SK-N-SH (cell line): ENCODE measurements around the gene IKBKE. TPM values are rescaled to one million over a fixed set of nuclear protein-coding genes. Genes with fewer than 3 reads are reported as not detected.
A peak's percentile ranks its signal among the peaks of the same experiment; 100 is the strongest.

ENCODE experiments used
- CTCF ChIA-PET: fragments of 300-600, 350-600 bp; formaldehyde crosslinking; extraction: SDS; loops from one replicate; lab custom pipeline; 2021; lab: Yijun Ruan, JAX
- POLR2A ChIA-PET: fragments of 350-600 bp; sonication (Branson Sonifier 250); formaldehyde crosslinking; extraction: SDS; loops from one replicate; lab custom pipeline; 2020; ENCODE audit warnings: antibody characterized with exemption, inconsistent platforms; lab: Yijun Ruan, JAX
- DNase-seq: peaks from one replicate; pipeline ENCODE4 v3.0.0; 2012
- H2AFZ ChIP-seq: fragments of 200-600 bp; sonication (generic); 2 replicates; pipeline ENCODE4 v1.8.1; 2016; ENCODE audit warnings: antibody characterized with exemption, mild to moderate bottlenecking, low read depth
- H3F3A ChIP-seq: fragments of 200-600 bp; sonication (generic); replicated peaks from 2 replicates; pipeline ENCODE3; 2016; ENCODE audit warnings: antibody characterized with exemption, mild to moderate bottlenecking; ENCODE audit not compliant: insufficient read depth
- H3K27ac ChIP-seq, 2 experiments: fragments of 200-500 bp in 1 of 2; fragments of 200-600 bp in 1 of 2; sonication (Bioruptor generic) in 1 of 2; sonication (generic), shearing (Covaris generic) in 1 of 2; 2 replicates each; pipeline versions ENCODE4 v1.5.1 to v1.6.1; 2014 to 2016; ENCODE audit warnings: low read depth in 2 of 2, inconsistent platforms in 1 of 2, low read length in 1 of 2, mild to moderate bottlenecking in 1 of 2, mixed read lengths in 1 of 2
- H3K27me3 ChIP-seq: fragments of 200-600 bp; sonication (generic), shearing (Covaris generic); 2 replicates; pipeline ENCODE4 v1.6.1; 2016; ENCODE audit warnings: mixed run types; ENCODE audit not compliant: insufficient read depth
- H3K36me3 ChIP-seq, 2 experiments: fragments of 200-500 bp in 1 of 2; fragments of 200-600 bp in 1 of 2; sonication (Bioruptor generic) in 1 of 2; sonication (generic) in 1 of 2; replicated peaks in 1 of 2; 2 replicates each; pipeline versions ENCODE3 to v1.5.1; 2014 to 2016; ENCODE audit warnings: low read length in 1 of 2, mild to moderate bottlenecking in 1 of 2; ENCODE audit not compliant: insufficient read depth in 2 of 2, control insufficient read depth in 1 of 2
- H3K4me1 ChIP-seq, 2 experiments: fragments of 200-500 bp in 1 of 2; fragments of 200-600 bp in 1 of 2; sonication (Bioruptor generic) in 1 of 2; sonication (generic), shearing (Covaris generic) in 1 of 2; 2 replicates each; pipeline versions ENCODE4 v1.5.1 to v1.6.1; 2014 to 2016; ENCODE audit warnings: low read depth in 1 of 2, low read length in 1 of 2, mixed run types in 1 of 2; ENCODE audit not compliant: insufficient read depth in 2 of 2, control insufficient read depth in 1 of 2
- H3K4me2 ChIP-seq: fragments of 200-600 bp; sonication (generic), shearing (Covaris generic); 2 replicates; pipeline ENCODE4 v1.6.1; 2017; ENCODE audit warnings: mixed run types
- H3K4me3 ChIP-seq, 2 experiments: fragments of 200-500 bp in 1 of 2; fragments of 200-600 bp in 1 of 2; sonication (Bioruptor generic) in 1 of 2; sonication (generic), shearing (Covaris generic) in 1 of 2; 2 replicates each; pipeline versions ENCODE4 v1.5.1 to v1.8.1; 2014 to 2016; ENCODE audit warnings: low read depth in 2 of 2, inconsistent platforms in 1 of 2, low read length in 1 of 2, mild to moderate bottlenecking in 1 of 2, mixed read lengths in 1 of 2, moderate library complexity in 1 of 2
- H3K79me2 ChIP-seq: fragments of 200-600 bp; sonication (generic); 2 replicates; pipeline ENCODE4 v1.8.1; 2017; ENCODE audit warnings: mild to moderate bottlenecking; ENCODE audit not compliant: insufficient read depth
- H3K9ac ChIP-seq: fragments of 200-600 bp; sonication (generic); 2 replicates; pipeline ENCODE4 v1.6.1; 2017; ENCODE audit warnings: mixed run types
- H3K9me2 ChIP-seq: fragments of 200-600 bp; sonication (generic); 2 replicates; pipeline ENCODE4 v1.6.1; 2017; ENCODE audit warnings: mixed run types
- H3K9me3 ChIP-seq: fragments of 200-600 bp; sonication (generic); 2 replicates; pipeline ENCODE4 v1.6.1; 2017; ENCODE audit warnings: mixed run types, mild to moderate bottlenecking, moderate library complexity
- H4K20me1 ChIP-seq: fragments of 200-600 bp; sonication (generic); 2 replicates; pipeline ENCODE4 v1.6.1; 2017; ENCODE audit warnings: mild to moderate bottlenecking, mixed run types; ENCODE audit not compliant: insufficient read depth
- CTCF ChIP-seq: fragments of 200-600 bp; sonication (generic); IDR thresholded peaks from 2 replicates; pipeline ENCODE4 v1.6.1; 2017; ENCODE audit warnings: antibody characterized with exemption, mild to moderate bottlenecking, moderate library complexity
- ELF1 ChIP-seq: IDR thresholded peaks from 2 replicates; pipeline ENCODE4 v1.4.0; 2012
- FOXJ3 ChIP-seq: sonication (generic); formaldehyde crosslinking; IDR thresholded peaks from 2 replicates; pipeline ENCODE4 v1.5.1; 2020; ENCODE audit warnings: mild to moderate bottlenecking, missing genetic modification reagents
- GATA2 ChIP-seq: sonication (generic); formaldehyde crosslinking; IDR thresholded peaks from 2 replicates; pipeline ENCODE4 v1.5.0; 2020; ENCODE audit warnings: mild to moderate bottlenecking, missing genetic modification reagents
- JUND ChIP-seq: IDR thresholded peaks from 2 replicates; pipeline ENCODE4 v1.4.0; 2012
- NFIC ChIP-seq: IDR thresholded peaks from 2 replicates; pipeline ENCODE4 v1.4.0; 2012; ENCODE audit warnings: borderline replicate concordance
- NRF1 ChIP-seq: IDR thresholded peaks from 2 replicates; pipeline ENCODE4 v1.6.1; 2012; ENCODE audit warnings: low read depth, mild to moderate bottlenecking, low read length
- POLR2AphosphoS5 ChIP-seq: IDR thresholded peaks from 2 replicates; pipeline ENCODE4 v1.6.1; 2012; ENCODE audit warnings: low read depth, low read length
- RXRA ChIP-seq: IDR thresholded peaks from 2 replicates; pipeline ENCODE4 v1.4.0; 2012; ENCODE audit warnings: low read depth, mild to moderate bottlenecking, borderline replicate concordance
- SIN3A ChIP-seq: IDR thresholded peaks from 2 replicates; pipeline ENCODE4 v1.6.1; 2012; ENCODE audit warnings: low read depth, mild to moderate bottlenecking, low read length, moderate library complexity, borderline replicate concordance
- TCF12 ChIP-seq: IDR thresholded peaks from 2 replicates; pipeline ENCODE4 v1.4.0; 2012
- YY1 ChIP-seq: IDR thresholded peaks from 2 replicates; pipeline ENCODE4 v1.4.0; 2012; ENCODE audit warnings: low read depth, mild to moderate bottlenecking
- WGBS: methylation state at CpG from one replicate; pipeline ENCODE4 v1.1.6; 2017; ENCODE audit warnings: low lambda C conversion rate; 5-methylcytosine and 5-hydroxymethylcytosine counted together
- polyA plus RNA-seq, 3 experiments: library from polyadenylated mRNA; depleted of rRNA; stranded (reverse); fragments of >200 nt; gene quantifications; 2 replicates each; pipeline ENCODE4 v1.2.3, GENCODE V29; 2012
- TF ChIP-seq, protein P1 (sequence below): IDR thresholded peaks from 2 replicates; pipeline ENCODE4; 2012

Gene IKBKE
- polyA plus RNA-seq, 1 of the 3 experiments (the other 2 are of a cell fraction) = 14.5 TPM

DNA sequence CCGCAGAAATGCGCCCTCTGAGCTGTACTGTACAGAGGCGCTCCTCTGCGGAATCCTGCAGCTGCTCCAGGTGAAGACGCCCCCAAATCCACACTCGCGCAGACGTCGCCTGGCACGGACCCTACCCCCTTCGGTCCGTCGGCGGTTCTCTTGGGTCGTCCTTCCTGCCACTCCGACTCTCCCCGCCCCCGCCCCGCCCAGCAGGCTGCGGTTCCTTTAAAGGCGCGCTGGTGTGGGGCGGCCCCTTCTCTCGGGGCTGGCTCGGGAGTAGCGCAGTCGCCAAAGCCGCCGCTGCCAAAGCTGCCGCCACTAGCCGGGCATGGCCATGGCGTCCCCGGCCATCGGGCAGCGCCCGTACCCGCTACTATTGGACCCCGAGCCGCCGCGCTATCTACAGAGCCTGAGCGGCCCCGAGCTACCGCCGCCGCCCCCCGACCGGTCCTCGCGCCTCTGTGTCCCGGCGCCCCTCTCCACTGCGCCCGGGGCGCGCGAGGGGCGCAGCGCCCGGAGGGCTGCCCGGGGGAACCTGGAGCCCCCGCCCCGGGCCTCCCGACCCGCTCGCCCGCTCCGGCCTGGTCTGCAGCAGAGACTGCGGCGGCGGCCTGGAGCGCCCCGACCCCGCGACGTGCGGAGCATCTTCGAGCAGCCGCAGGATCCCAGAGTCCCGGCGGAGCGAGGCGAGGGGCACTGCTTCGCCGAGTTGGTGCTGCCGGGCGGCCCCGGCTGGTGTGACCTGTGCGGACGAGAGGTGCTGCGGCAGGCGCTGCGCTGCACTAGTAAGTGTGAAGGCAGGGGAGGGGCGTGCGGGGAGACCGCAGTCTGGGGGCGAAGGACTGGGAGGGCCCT is 37.2 kb downstream of the IKBKE start, which contains the start of gene RASSF5:
RASSF5 (plus strand) TSS at position 248 of the 846 bp plus-strand sequence; CDS start at position 320, 72 bp downstream.
- H3F3A ChIP-seq = peaks cover 17% of the 10 kb centered on the region
- POLR2A ChIA-PET = no interaction called here

DNA sequence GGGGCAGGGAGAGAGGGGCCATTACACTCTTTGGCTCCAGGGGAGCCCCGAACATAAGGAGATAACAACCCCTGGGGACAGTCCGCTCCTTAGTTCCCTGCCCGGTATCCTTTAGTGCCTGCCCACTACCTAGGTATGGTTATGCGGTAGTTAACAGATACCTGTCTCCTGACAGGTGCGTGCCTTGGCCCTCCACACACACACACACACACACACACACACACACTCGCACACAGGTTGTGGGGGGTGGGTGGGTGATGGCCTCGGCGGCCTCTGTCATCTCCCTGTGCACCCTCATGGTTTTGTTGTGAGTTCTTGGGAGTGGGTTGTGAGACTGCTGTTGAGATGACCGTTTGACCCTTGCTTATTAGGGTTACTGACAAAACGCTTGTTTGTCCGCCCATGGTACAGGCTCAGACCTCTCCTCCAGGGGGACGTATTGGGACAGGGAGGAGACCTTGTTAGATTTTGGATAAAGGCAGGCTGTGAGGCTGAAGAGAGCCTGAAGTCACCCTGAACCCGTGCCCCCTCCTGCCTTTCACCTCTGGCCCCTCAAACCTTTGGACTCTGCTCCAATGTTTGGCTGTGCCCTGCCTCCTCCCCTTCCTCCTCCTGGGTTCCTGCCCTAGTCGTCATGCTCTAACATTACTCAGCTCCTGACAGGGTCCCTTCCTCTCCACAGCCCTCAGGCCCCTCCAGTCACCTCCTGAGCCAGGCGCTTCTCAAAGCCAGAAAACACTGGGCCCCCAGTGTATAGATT is 38.0 kb downstream of the IKBKE start:
- no peak for DNase-seq
- POLR2A ChIA-PET = no interaction called here
- WGBS = 73% methylated on average over 12 of the region's 15 CpGs

More for the DNA sequence above, 37.2 kb downstream of the IKBKE start, which contains the start of gene RASSF5:
- TF ChIP-seq POLR2AphosphoS5 (peak; percentile 74), RXRA (no peak), YY1 (0 out of 2 replicates have a peak, but pooled peaks have one; percentile 25)
- TF ChIP-seq, protein P1, sequence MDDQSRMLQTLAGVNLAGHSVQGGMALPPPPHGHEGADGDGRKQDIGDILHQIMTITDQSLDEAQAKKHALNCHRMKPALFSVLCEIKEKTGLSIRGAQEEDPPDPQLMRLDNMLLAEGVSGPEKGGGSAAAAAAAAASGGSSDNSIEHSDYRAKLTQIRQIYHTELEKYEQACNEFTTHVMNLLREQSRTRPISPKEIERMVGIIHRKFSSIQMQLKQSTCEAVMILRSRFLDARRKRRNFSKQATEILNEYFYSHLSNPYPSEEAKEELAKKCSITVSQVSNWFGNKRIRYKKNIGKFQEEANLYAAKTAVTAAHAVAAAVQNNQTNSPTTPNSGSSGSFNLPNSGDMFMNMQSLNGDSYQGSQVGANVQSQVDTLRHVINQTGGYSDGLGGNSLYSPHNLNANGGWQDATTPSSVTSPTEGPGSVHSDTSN = peak; percentile 90
- TF ChIP-seq, all 33 proteins: peak for 3
- peak within 1 kb of the TSS; percentile 72 for H2AFZ ChIP-seq
- H3K9me3 ChIP-seq = no peaks in the 10 kb centered on the region
- H3K36me3 ChIP-seq = no peaks in the 10 kb centered on the region
- 9% methylated on average over 33 of the region's 97 CpGs for WGBS
- H3K27me3 ChIP-seq = no peaks in the 10 kb centered on the region
- DNase-seq = peak; percentile 77
- H3K4me2 ChIP-seq = peak within 1 kb of the TSS; percentile 76
- peaks cover 10 to 16% of the 10 kb centered on the region in 2 experiments; a peak in 2 of 4 replicates for H3K4me1 ChIP-seq
- CTCF ChIA-PET = interaction anchor here (0.7 to 4.6 kb wide), 12 partner anchors 10 to 105 kb away, joined by 3 to 30 read pairs (median 6); partner anchors contain the start of gene EIF2D
- H3K27ac ChIP-seq = no peak within 1 kb of the TSS
- no peaks in the 10 kb centered on the region for H3K9me2 ChIP-seq
- H3K79me2 ChIP-seq = no peaks in the 10 kb centered on the region
- H4K20me1 ChIP-seq = no peaks in the 10 kb centered on the region
- no peak within 1 kb of the TSS; the same call in 1 of the 2 replicates for H3K9ac ChIP-seq
- peak within 1 kb of the TSS; percentile 64 to 65 for H3K4me3 ChIP-seq

More for the DNA sequence above, 38.0 kb downstream of the IKBKE start:
- CTCF ChIA-PET = interaction anchor here (1.3 to 3.3 kb wide), 5 partner anchors 18 to 77 kb away, joined by 5 to 30 read pairs (median 8); no protein-coding TSS in a partner anchor
- peaks cover 16% of the 10 kb centered on the region for H3F3A ChIP-seq
- no peaks in the 10 kb centered on the region for H3K79me2 ChIP-seq
- TF ChIP-seq NRF1 (no peak), FOXJ3 (no peak), JUND (no peak), SIN3A (no peak), TCF12 (no peak), GATA2 (CRISPR knock-in tag) (no peak), CTCF (no peak), NFIC (no peak), ELF1 (no peak)
- TF ChIP-seq, all 33 proteins: peak for 0
- H4K20me1 ChIP-seq = no peaks in the 10 kb centered on the region
- H3K9ac ChIP-seq = no peak overlapping the region
- H3K36me3 ChIP-seq = no peaks in the 10 kb centered on the region
- H3K27me3 ChIP-seq = no peaks in the 10 kb centered on the region
- peak overlapping the region; percentile 64 to 65 for H3K4me3 ChIP-seq
- no peak overlapping the region for H3K27ac ChIP-seq
- peak overlapping the region; percentile 76 for H3K4me2 ChIP-seq
- peaks cover 16 to 19% of the 10 kb centered on the region in 2 experiments; a peak in 3 of 4 replicates for H3K4me1 ChIP-seq
- no peak overlapping the region for H2AFZ ChIP-seq
- H3K9me2 ChIP-seq = no peaks in the 10 kb centered on the region
- H3K9me3 ChIP-seq = no peaks in the 10 kb centered on the region
